ENCODE results near the gene TMEM213. TPM values are rescaled to one million over a fixed set of nuclear protein-coding genes. Genes with fewer than 3 reads are reported as not detected.
"Not testable (repeated sequence)": the region's sequence is repeated elsewhere in the genome, so short reads cannot be mapped to it uniquely, and the experiment has no call there.

The TMEM213 gene
- total RNA-seq, 6 donors from 2014 or later, result 0.49 to 6.1 (median 3.6) TPM; not detected in 2

DNA sequence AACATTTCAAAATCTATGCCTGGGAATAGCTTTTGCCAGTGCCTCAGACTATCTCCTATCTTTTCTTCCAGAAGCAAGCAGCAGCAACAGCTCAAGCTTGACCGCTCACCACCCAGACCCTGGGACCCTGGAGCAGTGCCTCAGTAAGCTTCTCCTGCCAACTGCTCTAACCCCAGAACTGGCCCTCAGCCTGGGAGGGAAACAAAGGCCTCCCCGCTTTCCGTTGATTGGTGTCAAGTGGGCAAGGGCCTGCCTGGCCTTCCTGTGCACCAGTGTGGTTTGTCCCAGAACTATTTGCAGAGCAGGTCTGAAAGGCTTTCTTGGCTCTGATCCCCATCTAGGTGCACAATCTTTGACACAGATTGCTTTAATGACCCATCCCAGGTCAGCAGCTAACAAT is 3.5 kb downstream of the TMEM213 start:
- no peak overlapping the region for H3K4me3 ChIP-seq
- no peak for DNase-seq
- ATAC-seq (ENCODE audit: low FRiP score in 2 of 2), result no peak
- peaks cover 0 to 3% (median 0%) of the 10 kb centered on the region in 4 donors for H3K4me1 ChIP-seq
- WGBS, 2 donors, result 64 to 80% methylated on average over 3 of the region's 3 CpGs
- no peaks in the 10 kb centered on the region for H3K36me3 ChIP-seq
- TF ChIP-seq POLR2A (IDR thresholded peaks at IDR 0.05), result no peak
- no peak for TF ChIP-seq EP300 (IDR thresholded peaks at IDR 0.05)
- TF ChIP-seq, protein P1, sequence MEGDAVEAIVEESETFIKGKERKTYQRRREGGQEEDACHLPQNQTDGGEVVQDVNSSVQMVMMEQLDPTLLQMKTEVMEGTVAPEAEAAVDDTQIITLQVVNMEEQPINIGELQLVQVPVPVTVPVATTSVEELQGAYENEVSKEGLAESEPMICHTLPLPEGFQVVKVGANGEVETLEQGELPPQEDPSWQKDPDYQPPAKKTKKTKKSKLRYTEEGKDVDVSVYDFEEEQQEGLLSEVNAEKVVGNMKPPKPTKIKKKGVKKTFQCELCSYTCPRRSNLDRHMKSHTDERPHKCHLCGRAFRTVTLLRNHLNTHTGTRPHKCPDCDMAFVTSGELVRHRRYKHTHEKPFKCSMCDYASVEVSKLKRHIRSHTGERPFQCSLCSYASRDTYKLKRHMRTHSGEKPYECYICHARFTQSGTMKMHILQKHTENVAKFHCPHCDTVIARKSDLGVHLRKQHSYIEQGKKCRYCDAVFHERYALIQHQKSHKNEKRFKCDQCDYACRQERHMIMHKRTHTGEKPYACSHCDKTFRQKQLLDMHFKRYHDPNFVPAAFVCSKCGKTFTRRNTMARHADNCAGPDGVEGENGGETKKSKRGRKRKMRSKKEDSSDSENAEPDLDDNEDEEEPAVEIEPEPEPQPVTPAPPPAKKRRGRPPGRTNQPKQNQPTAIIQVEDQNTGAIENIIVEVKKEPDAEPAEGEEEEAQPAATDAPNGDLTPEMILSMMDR (IDR thresholded peaks at IDR 0.05), result no peak
- no peak for TF ChIP-seq POLR2AphosphoS5 (IDR thresholded peaks at IDR 0.05)
- no peaks in the 10 kb centered on the region for H3K9me3 ChIP-seq
- H3K27me3 ChIP-seq, result no peaks in the 10 kb centered on the region
- H3K27ac ChIP-seq, result no peak overlapping the region

DNA sequence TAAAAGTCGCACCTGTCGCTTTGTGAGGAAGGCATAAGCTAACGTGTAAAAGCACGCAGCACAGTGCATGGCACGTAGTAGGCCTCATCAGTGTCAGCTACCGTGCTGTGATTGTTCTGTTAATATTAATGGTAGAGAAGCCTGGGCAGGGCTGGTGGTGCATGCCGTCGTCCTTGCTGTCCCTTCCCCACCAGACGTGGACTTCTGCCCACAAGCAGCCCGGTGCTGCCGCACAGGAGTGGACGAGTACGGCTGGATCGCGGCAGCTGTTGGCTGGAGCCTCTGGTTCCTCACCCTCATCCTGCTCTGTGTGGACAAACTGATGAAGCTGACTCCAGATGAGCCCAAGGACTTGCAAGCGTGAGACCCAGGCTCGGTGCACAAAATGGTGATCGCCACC is 4.9 kb downstream of the TMEM213 start:
- 96 to 98% methylated on average over 17 to 18 of the region's 18 CpGs for WGBS, 2 donors
- no peak for ATAC-seq (ENCODE audit: low FRiP score in 2 of 2)
- H3K27ac ChIP-seq, result no peak overlapping the region
- no peaks in the 10 kb centered on the region for H3K9me3 ChIP-seq
- H3K36me3 ChIP-seq, result no peaks in the 10 kb centered on the region
- H3K4me1 ChIP-seq, result peaks cover 0 to 3% (median 0%) of the 10 kb centered on the region in 4 donors
- DNase-seq, result peak in 1 of 2 donors; percentile 58
- H3K4me3 ChIP-seq, result no peak overlapping the region
- TF ChIP-seq POLR2A (IDR thresholded peaks at IDR 0.05) (no peak), POLR2AphosphoS5 (IDR thresholded peaks at IDR 0.05) (no peak), EP300 (IDR thresholded peaks at IDR 0.05) (no peak)
- TF ChIP-seq, protein P1 (IDR thresholded peaks at IDR 0.05), result no peak
- H3K27me3 ChIP-seq, result no peaks in the 10 kb centered on the region

DNA sequence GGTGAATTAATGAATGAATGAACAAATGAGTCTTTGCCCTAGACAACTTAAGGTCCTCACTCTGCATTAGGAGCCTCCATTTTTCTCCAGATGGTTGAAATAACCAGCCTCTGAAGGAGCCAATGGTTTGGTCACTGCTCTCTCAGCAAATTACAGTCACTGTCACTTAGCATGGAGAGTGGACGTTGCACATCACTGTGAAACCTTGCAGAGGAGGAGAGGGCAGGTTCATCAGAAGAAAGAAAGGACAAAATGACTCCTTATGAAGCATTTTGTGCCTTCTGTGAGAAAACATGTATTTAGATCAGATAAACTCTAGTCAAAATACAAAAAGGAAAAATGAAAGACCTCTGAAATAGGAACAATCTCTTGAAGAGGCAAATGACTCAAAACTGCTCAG is 6.8 kb downstream of the TMEM213 start:
- Histone ChIP-seq H3K27me3 (no peaks in the 10 kb centered on the region), H3K27ac (no peak overlapping the region), H3K4me1 (no peaks in the 10 kb centered on the region), H3K36me3 (no peaks in the 10 kb centered on the region), H3K9me3 (no peaks in the 10 kb centered on the region), H3K4me3 (no peak overlapping the region)
- no peak for TF ChIP-seq POLR2A (IDR thresholded peaks at IDR 0.05)
- no peak for TF ChIP-seq EP300 (IDR thresholded peaks at IDR 0.05)
- no peak for TF ChIP-seq POLR2AphosphoS5 (IDR thresholded peaks at IDR 0.05)
- TF ChIP-seq, protein P1 (IDR thresholded peaks at IDR 0.05), result no peak
- 76 to 83% methylated on average over 1 of the region's 1 CpG for WGBS, 2 donors
- no peak for DNase-seq
- ATAC-seq (ENCODE audit: low FRiP score in 2 of 2), result no peak

DNA sequence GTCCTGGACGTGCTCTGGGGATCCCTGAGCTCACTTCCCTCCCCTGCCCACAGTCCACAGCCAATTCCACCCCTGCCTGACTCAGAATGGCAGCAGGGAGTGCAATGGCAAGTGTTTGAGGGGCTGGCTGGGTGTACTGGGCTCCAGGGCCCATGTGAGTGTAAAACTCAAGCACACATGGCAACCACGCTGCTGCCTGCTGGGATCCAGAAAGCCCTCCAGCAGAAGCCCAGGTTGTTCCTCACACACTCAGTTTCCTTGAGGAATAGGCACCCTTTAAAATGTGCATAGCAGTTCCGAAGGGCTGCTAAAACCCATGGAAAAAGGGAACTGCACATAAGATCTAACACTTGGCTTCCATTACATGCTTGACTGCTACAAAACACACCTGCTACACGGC is 11.6 kb downstream of the TMEM213 start:
- 89 to 91% methylated on average over 3 to 4 of the region's 4 CpGs for WGBS, 2 donors
- H3K27ac ChIP-seq, result no peak overlapping the region

DNA sequence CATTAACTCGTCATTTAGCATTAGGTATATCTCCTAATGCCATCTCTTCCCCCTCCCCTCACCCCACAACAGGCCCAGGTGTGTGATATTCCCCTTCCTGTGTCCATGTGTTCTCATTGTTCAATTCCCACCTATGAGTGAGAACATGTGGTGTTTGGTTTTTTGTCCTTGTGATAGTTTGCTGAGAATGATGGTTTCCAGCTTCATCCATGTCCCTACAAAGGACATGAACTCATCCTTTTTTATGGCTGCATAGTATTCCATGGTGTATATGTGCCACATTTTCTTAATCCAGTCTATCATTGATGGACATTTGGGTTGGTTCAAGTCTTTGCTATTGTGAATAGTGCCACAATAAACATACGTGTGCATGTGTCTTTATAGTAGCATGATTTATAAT is 13.5 kb downstream of the TMEM213 start:
- not testable (repeated sequence) for DNase-seq; H3K4me3 ChIP-seq; H3K27ac ChIP-seq; H3K9me3 ChIP-seq; H3K36me3 ChIP-seq; H3K4me1 ChIP-seq; H3K27me3 ChIP-seq; ATAC-seq (ENCODE audit: low FRiP score in 2 of 2)
- WGBS, 2 donors, result 88 to 98% methylated on average over 2 of the region's 2 CpGs

More for the DNA sequence above, 11.6 kb downstream of the TMEM213 start:
- H3K9me3 ChIP-seq, result no peaks in the 10 kb centered on the region
- no peaks in the 10 kb centered on the region for H3K36me3 ChIP-seq
- ATAC-seq (ENCODE audit: low FRiP score in 2 of 2) (no peak), DNase-seq (no peak)
- no peaks in the 10 kb centered on the region for H3K4me1 ChIP-seq
- H3K4me3 ChIP-seq, result no peak overlapping the region
- H3K27me3 ChIP-seq, result no peaks in the 10 kb centered on the region
- TF ChIP-seq EP300 (IDR thresholded peaks at IDR 0.05) (no peak), POLR2A (IDR thresholded peaks at IDR 0.05) (no peak), POLR2AphosphoS5 (IDR thresholded peaks at IDR 0.05) (no peak)
- TF ChIP-seq, protein P1 (IDR thresholded peaks at IDR 0.05), result no peak

All from upper lobe of left lung (tissue), 6 donors.